Heart left ventricle (tissue), 16 donors: Measurements from ENCODE around the gene XPR1. TPM values are rescaled to one million over a fixed set of nuclear protein-coding genes. Genes with fewer than 3 reads are reported as not detected.

Experiments
- ATAC-seq, 4 donors: fragments of 200-7000 bp; cut with Tn5 transposase; one replicate each; pipeline ENCODE4 v1.9.1; 2020 to 2022; ENCODE audit warnings: moderate library complexity in 4 of 4, mild to moderate bottlenecking in 3 of 4, moderate number of reproducible peaks in 1 of 4
- DNase-seq, 5 donors: peaks; one replicate each; pipeline ENCODE4 v3.0.0-alpha.2; 2020
- H3K27ac ChIP-seq, 12 donors: fragments of 200-600 bp; sonication (generic) in 4 of 12; one replicate each; pipeline versions ENCODE4 v1.5.0 to v1.8.0; 2016 to 2022; ENCODE audit warnings: mild to moderate bottlenecking in 2 of 12
- H3K27me3 ChIP-seq, 9 donors: fragments of 200-600 bp; sonication (generic) in 2 of 9; one replicate each; pipeline versions ENCODE4 v1.5.1 to v1.8.0; 2016 to 2022; ENCODE audit warnings: mild to moderate bottlenecking in 3 of 9
- H3K36me3 ChIP-seq, 9 donors: fragments of 200-600 bp; sonication (generic) in 2 of 9; one replicate each; pipeline versions ENCODE4 v1.5.0 to v1.8.0; 2018 to 2022; ENCODE audit warnings: mild to moderate bottlenecking in 2 of 9
- H3K4me1 ChIP-seq, 12 donors: fragments of 200-600 bp; sonication (generic) in 4 of 12; one replicate each; pipeline versions ENCODE4 v1.5.0 to v1.8.0; 2016 to 2022; ENCODE audit warnings: mild to moderate bottlenecking in 3 of 12
- H3K4me3 ChIP-seq, 12 donors: fragments of 200-600 bp; sonication (generic) in 4 of 12; one replicate each; pipeline versions ENCODE4 v1.5.0 to v1.8.0; 2017 to 2022; ENCODE audit warnings: mild to moderate bottlenecking in 9 of 12, moderate library complexity in 4 of 12
- H3K9me3 ChIP-seq, 12 donors: fragments of 200-600 bp; sonication (generic) in 4 of 12; one replicate each; pipeline versions ENCODE4 v1.5.0 to v1.8.0; 2016 to 2022; ENCODE audit warnings: mild to moderate bottlenecking in 1 of 12
- POLR2A ChIP-seq, 2 donors: fragments of 450-650 bp; IDR thresholded peaks; one replicate each; pipeline ENCODE4 v1.6.1; 2017; ENCODE audit warnings: antibody characterized with exemption in 2 of 2, mild to moderate bottlenecking in 2 of 2, moderate library complexity in 2 of 2
- WGBS, 4 donors: extraction: QIAGEN DNeasy Blood & Tissue Kit in 2 of 4; methylation state at CpG; one replicate each; pipeline versions ENCODE4 v1.1.5 to v1.1.7; 2013 to 2018; 5-methylcytosine and 5-hydroxymethylcytosine counted together
- intact Hi-C, 10 donors: fragments of 100-400 bp; cut with DNase I; formaldehyde crosslinking; loops; one replicate each; pipeline versions ENCODE4 v1.11.1 to v1.14.2; 2022
- polyA plus RNA-seq, 2 donors: library from polyadenylated mRNA; stranded (reverse); fragments of 200-250 nt; gene quantifications; one replicate each; pipeline ENCODE4 v1.2.3, GENCODE V29; 2013
- total RNA-seq, 9 donors: library from RNA; depleted of rRNA in 2 of 9; stranded (reverse); fragments of >200 nt in 2 of 9; fragmentation: NEBNext Ultra II Directional in 3 of 9; extraction: Animal tissue kit (Norgen Biotek cat#: 25700) in 3 of 9; gene quantifications; one replicate each; pipeline versions ENCODE4 v1.1.0 to v1.2.4, GENCODE V29; 2016 to 2023
- TF ChIP-seq, protein P1 (sequence below), 12 donors: fragments of 200-600 bp; sonication (generic) in 4 of 12; IDR thresholded peaks; one replicate each; pipeline versions ENCODE4 v1.5.0 to v1.8.0; 2018 to 2022; ENCODE audit warnings: antibody characterized with exemption in 12 of 12, mild to moderate bottlenecking in 5 of 12
- donor health status: ischemic (EF 13 %, LVEDD 7.1; RV severe dilation, severe dysfunction).
- donor health status: healthy with polysubstance abuse.
- donor health status: DM: no; HTN: yes; CAD: no.
- donor health status: DM: no; HTN: no; CAD: no.
- donor health status: ischemic (EF 25% LVEDD 6.9; RV normal size, moderate dysfunction).
- donor health status: ischemic (EF 25% LVEDD 5.7; RV mildly dilated, moderate dysfunction).
- donor health status: healthy.
- donor health status: DM: yes; HTN: yes; CAD: no.
- donor health status: ischemic (EF 35%, LVEDD 5.7; RV mildly dilated, moderate dysfunction).
- donor health status: nonischemic (EF 11% LVEDD 7.7; RV severe dilation, severe dysfunction).
- donor health status: DM: yes; HTN: yes; CAD: no.
- donor health status: PGD.
- donor health status: ischemic (EF 29% LVEDD 5.4; RV normal size, mild dysfunction).
- donor health status: nonischemic (EF 23%, LVEDD 6.1; RV moderate dilation, normal function).

The XPR1 gene
- total and polyA plus RNA-seq, 11 donors, result 18.6 to 163 (median 59.8) TPM

DNA sequence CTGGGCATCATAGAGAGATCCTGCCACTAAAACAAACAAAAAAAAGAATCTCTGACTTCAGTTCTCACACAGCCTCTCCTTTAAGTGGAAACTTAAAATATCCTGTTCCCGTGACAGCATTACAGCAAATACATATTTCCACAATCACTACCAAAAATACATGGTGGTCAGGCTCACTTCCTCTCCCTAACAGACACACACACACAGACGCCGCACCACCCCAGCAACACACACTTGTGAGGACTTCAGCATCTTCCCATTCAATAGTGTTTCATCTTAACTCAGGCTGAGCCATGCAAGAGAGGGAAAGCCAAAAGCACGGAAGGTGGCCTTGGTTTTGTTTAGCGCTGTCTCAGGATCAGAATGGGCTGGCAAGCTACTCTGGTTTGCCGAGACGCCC, 302.7 kb downstream of the XPR1 start:
- Histone ChIP-seq H3K27ac (no peak overlapping the region), H3K9me3 (no peaks in the 10 kb centered on the region), H3K4me1 (peaks cover 0 to 2% (median 0%) of the 10 kb centered on the region in 12 donors), H3K27me3 (no peaks in the 10 kb centered on the region), H3K4me3 (no peak overlapping the region), H3K36me3 (peaks cover 0 to 54% (median 26%) of the 10 kb centered on the region in 9 donors)
- no peak for TF ChIP-seq POLR2A (IDR thresholded peaks at IDR 0.05)
- TF ChIP-seq, protein P1, sequence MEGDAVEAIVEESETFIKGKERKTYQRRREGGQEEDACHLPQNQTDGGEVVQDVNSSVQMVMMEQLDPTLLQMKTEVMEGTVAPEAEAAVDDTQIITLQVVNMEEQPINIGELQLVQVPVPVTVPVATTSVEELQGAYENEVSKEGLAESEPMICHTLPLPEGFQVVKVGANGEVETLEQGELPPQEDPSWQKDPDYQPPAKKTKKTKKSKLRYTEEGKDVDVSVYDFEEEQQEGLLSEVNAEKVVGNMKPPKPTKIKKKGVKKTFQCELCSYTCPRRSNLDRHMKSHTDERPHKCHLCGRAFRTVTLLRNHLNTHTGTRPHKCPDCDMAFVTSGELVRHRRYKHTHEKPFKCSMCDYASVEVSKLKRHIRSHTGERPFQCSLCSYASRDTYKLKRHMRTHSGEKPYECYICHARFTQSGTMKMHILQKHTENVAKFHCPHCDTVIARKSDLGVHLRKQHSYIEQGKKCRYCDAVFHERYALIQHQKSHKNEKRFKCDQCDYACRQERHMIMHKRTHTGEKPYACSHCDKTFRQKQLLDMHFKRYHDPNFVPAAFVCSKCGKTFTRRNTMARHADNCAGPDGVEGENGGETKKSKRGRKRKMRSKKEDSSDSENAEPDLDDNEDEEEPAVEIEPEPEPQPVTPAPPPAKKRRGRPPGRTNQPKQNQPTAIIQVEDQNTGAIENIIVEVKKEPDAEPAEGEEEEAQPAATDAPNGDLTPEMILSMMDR (IDR thresholded peaks at IDR 0.05), result no peak
- intact Hi-C loops, result no loop called here
- ATAC-seq, result no peak
- no peak for DNase-seq
- 86 to 94% (median 91%) methylated on average over 7 of the region's 7 CpGs for WGBS, 4 donors

- peak in 1 of 4 donors; percentile 24 for ATAC-seq
- TF ChIP-seq, protein P1 (IDR thresholded peaks at IDR 0.05), result no peak
- TF ChIP-seq POLR2A (IDR thresholded peaks at IDR 0.05), result no peak
- H3K27ac ChIP-seq, result no peak overlapping the region
- no peaks in the 10 kb centered on the region for H3K9me3 ChIP-seq
- H3K36me3 ChIP-seq, result peaks cover 0 to 46% (median 22%) of the 10 kb centered on the region in 9 donors
- intact Hi-C loops, result no loop called here
- H3K4me1 ChIP-seq, result no peaks in the 10 kb centered on the region
- no peaks in the 10 kb centered on the region for H3K27me3 ChIP-seq
- no peak overlapping the region for H3K4me3 ChIP-seq
- DNase-seq, result no peak
- 85 to 94% (median 86%) methylated on average over 12 to 45 of the region's 45 CpGs for WGBS, 4 donors
These were observed 303.7 kb downstream of the XPR1 start for GRCh38 chr1:180935326-180936109.

DNA sequence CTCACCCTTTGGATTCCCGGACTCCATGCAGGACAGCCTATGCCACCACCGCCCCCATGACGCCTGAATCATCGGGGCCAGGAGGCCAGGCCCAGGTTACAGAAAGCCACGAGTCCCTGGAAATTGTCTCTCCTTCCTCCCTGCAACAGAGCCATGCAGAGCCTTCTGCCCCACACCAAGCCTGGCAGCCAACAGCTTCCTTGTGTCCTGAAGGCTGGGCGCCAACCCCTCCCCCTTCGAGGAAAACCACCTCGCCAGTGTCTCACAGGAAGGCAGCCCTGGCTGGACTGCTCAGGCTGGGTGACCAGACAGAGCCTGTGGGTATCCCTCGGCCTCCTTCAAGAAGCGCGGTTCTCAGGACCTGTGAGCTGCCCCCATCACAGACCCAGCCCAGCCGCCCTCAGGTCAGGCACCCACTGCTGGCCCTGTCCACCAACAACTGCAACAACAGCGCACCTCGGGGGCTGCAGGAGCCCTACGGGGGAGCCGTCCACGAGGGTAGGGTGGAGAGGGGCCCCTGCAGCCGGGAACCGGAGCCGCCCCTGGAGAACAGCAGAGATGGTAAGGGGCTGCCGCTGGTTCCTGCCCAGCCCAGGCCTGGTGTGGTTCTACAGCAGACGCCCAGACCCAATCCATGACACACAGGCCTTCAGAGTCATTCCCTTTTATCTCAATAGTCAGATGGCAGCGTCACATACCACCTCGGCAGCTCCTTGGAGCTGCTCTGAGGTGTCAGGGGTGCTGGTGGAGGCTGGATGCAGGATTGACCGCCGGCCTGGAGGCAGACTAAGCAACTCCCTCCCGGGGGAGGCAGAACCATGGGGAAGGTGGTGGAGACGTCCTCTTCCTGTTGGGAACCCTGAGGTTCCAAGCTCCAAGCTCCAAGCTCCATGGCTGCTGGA, 304.5 kb downstream of the XPR1 start:
- no peaks in the 10 kb centered on the region for H3K4me1 ChIP-seq
- intact Hi-C loops, result no loop called here
- no peak for TF ChIP-seq POLR2A (IDR thresholded peaks at IDR 0.05)
- TF ChIP-seq, protein P1 (IDR thresholded peaks at IDR 0.05), result no peak
- no peak for ATAC-seq
- 78 to 89% (median 89%) methylated on average over 6 to 28 of the region's 28 CpGs for WGBS, 4 donors
- no peaks in the 10 kb centered on the region for H3K9me3 ChIP-seq
- peaks cover 0 to 40% (median 18%) of the 10 kb centered on the region in 9 donors for H3K36me3 ChIP-seq
- H3K4me3 ChIP-seq, result no peak overlapping the region
- peak in 1 of 5 donors; percentile 18 for DNase-seq
- H3K27me3 ChIP-seq, result no peaks in the 10 kb centered on the region
- no peak overlapping the region for H3K27ac ChIP-seq

GRCh38 chr1:180937012-180937372, 305.2 kb downstream of the XPR1 start:
- Histone ChIP-seq H3K27me3 (no peaks in the 10 kb centered on the region), H3K4me1 (no peaks in the 10 kb centered on the region), H3K36me3 (peaks cover 0 to 45% (median 18%) of the 10 kb centered on the region in 9 donors), H3K4me3 (no peak overlapping the region), H3K27ac (no peak overlapping the region), H3K9me3 (no peaks in the 10 kb centered on the region)
- WGBS, 4 donors, result 44 to 100% (median 62%) methylated on average over 1 of the region's 1 CpG
- no peak for TF ChIP-seq POLR2A (IDR thresholded peaks at IDR 0.05)
- TF ChIP-seq, protein P1 (IDR thresholded peaks at IDR 0.05), result no peak
- ATAC-seq (no peak), DNase-seq (no peak)
- intact Hi-C loops, result no loop called here
